K562 (cell line): ENCODE measurements around the gene CPLX3. TPM values are rescaled to one million over a fixed set of nuclear protein-coding genes. Genes with fewer than 3 reads are reported as not detected.

Source experiments
- ATAC-seq: fragments of 200-7000 bp; cut with Tn5 transposase; 3 replicates; pipeline ENCODE4 v1.9.1; 2020; ENCODE audit warnings: moderate library complexity
- BruUV-seq: library from RNA; stranded (reverse); fragments of 400-500 nt; replicated peaks from 2 replicates; lab custom pipeline; 2021; lab: Mats Ljungman, UMichigan
- CTCF ChIA-PET: fragments of 300-600 bp; formaldehyde crosslinking; extraction: SDS; loops from one replicate; lab custom pipeline; 2021; ENCODE audit warnings: low intra/inter-chr PET ratio; lab: Yijun Ruan, JAX
- POLR2A ChIA-PET: fragments of 300-600, 350-650 bp; sonication (Branson Sonifier 250); formaldehyde crosslinking; extraction: SDS; loops from one replicate; lab custom pipeline; 2021; ENCODE audit warnings: antibody characterized with exemption, inconsistent platforms; lab: Yijun Ruan, JAX
- DNase-seq, 4 experiments: peaks; one replicate each; pipeline versions ENCODE4 v3.0.0 to v3.0.0-alpha.2; 2011 to 2018; ENCODE audit warnings: low spot score in 3 of 4, mixed read lengths in 3 of 4; ENCODE audit errors: extremely low read depth in 1 of 4
- FAIRE-seq: peaks from 2 replicates; lab custom pipeline; 2011; peaks lifted over from hg19 to GRCh38; lab: Jason Lieb, UNC
- H2AFZ ChIP-seq: 2 replicates; pipeline ENCODE4 v1.6.0; 2011; ENCODE audit warnings: low read depth, low read length, control low read depth, inconsistent platforms
- H3K27ac ChIP-seq: fragments of 200-600 bp; 3 replicates; pipeline ENCODE4 v1.8.0; 2011; ENCODE audit warnings: low read depth, mild to moderate bottlenecking, control low read depth, inconsistent platforms, low read length, moderate library complexity, mixed read lengths; ENCODE audit errors: extremely low read depth
- H3K27me3 ChIP-seq, 2 experiments: fragments of 300-600 bp in 1 of 2; 2 replicates in 1 of 2; 3 replicates in 1 of 2; pipeline versions ENCODE4 v1.6.0 to v1.8.0; 2011; ENCODE audit warnings: inconsistent platforms in 2 of 2, low read length in 2 of 2, mild to moderate bottlenecking in 1 of 2, mixed read lengths in 1 of 2, moderate library complexity in 1 of 2; ENCODE audit not compliant: control insufficient read depth in 2 of 2, insufficient read depth in 2 of 2
- H3K36me3 ChIP-seq: fragments of 300-600 bp; 3 replicates; pipeline ENCODE4 v1.8.0; 2011; ENCODE audit warnings: mild to moderate bottlenecking, low read length, inconsistent platforms; ENCODE audit not compliant: control insufficient read depth, insufficient read depth
- H3K4me1 ChIP-seq, 2 experiments: fragments of 200-600 bp in 1 of 2; replicated peaks in 1 of 2; 2 replicates in 1 of 2; 3 replicates in 1 of 2; pipeline versions ENCODE4 v1.5.1 to v1.8.0; 2011; ENCODE audit warnings: inconsistent platforms in 2 of 2, low read length in 2 of 2, mild to moderate bottlenecking in 1 of 2, mixed read lengths in 1 of 2, moderate library complexity in 1 of 2; ENCODE audit not compliant: control insufficient read depth in 2 of 2, insufficient read depth in 2 of 2
- H3K4me2 ChIP-seq: 2 replicates; pipeline ENCODE4 v1.6.1; 2011; ENCODE audit warnings: low read length, control low read depth, inconsistent platforms, mixed read lengths; ENCODE audit not compliant: insufficient read depth
- H3K4me3 ChIP-seq: fragments of 200-600 bp; sonication (generic), shearing (Covaris generic); 2 replicates; pipeline ENCODE4 v1.5.1; 2016; ENCODE audit warnings: control low read depth, inconsistent platforms
- H3K79me2 ChIP-seq: fragments of 200-600 bp; 3 replicates; pipeline ENCODE4 v1.8.0; 2011; ENCODE audit warnings: low read length, inconsistent platforms; ENCODE audit not compliant: control insufficient read depth, insufficient read depth
- H3K9ac ChIP-seq, 2 experiments: 2 replicates each; pipeline versions ENCODE4 v1.6.0 to v1.6.1; 2011; ENCODE audit warnings: low read depth in 2 of 2, low read length in 2 of 2, control low read depth in 1 of 2, inconsistent platforms in 1 of 2, mild to moderate bottlenecking in 1 of 2, mixed read lengths in 1 of 2; ENCODE audit not compliant: insufficient read depth in 1 of 2
- H3K9me1 ChIP-seq: one replicate; pipeline ENCODE4 v1.6.0; 2011; ENCODE audit warnings: inconsistent platforms, mild to moderate bottlenecking, low read length, moderate library complexity; ENCODE audit not compliant: control insufficient read depth, insufficient read depth
- H3K9me3 ChIP-seq: replicated peaks from 2 replicates; pipeline ENCODE4 v1.5.1; 2011; ENCODE audit warnings: low read depth, low read length, inconsistent platforms; ENCODE audit not compliant: control insufficient read depth, insufficient read depth
- H4K20me1 ChIP-seq: replicated peaks from 2 replicates; pipeline ENCODE4 v1.6.1; 2011; ENCODE audit warnings: low read length, inconsistent platforms, mixed read lengths; ENCODE audit not compliant: control insufficient read depth, insufficient read depth
- ATF4 ChIP-seq: fragments of 450-650 bp; formaldehyde crosslinking; IDR thresholded peaks from 2 replicates; pipeline ENCODE4 v1.4.0; 2022; ENCODE audit warnings: mild to moderate bottlenecking, moderate library complexity
- CHCHD3 ChIP-seq: fragments of 250-450 bp; sonication (Bioruptor Pico); IDR thresholded peaks from 2 replicates; pipeline ENCODE4 v2.1.2; 2022; ENCODE audit warnings: mild to moderate bottlenecking
- MNT ChIP-seq, 2 experiments: fragments of 450-650 bp; conservative IDR thresholded peaks; 2 replicates each; pipeline ENCODE4 v1.6.1; 2017; ENCODE audit warnings: mild to moderate bottlenecking in 2 of 2, moderate library complexity in 2 of 2
- NFIX ChIP-seq: fragments of 250-450 bp; sonication (Bioruptor Pico); IDR thresholded peaks from 2 replicates; pipeline ENCODE4 v1.4.0; 2020; ENCODE audit warnings: low read depth, mild to moderate bottlenecking, moderate library complexity
- THAP7 ChIP-seq: fragments of 250-450 bp; sonication (Bioruptor Pico); IDR thresholded peaks from 2 replicates; pipeline ENCODE4 v1.5.0; 2021
- VEZF1 ChIP-seq: fragments of 200-800 bp; sonication (Bioruptor generic); IDR thresholded peaks from 2 replicates; pipeline ENCODE4 v1.6.1; 2017; ENCODE audit warnings: missing genetic modification characterization, missing compliant biosample characterization
- ZBTB33 ChIP-seq: sonication (generic); formaldehyde crosslinking; IDR thresholded peaks from 2 replicates; pipeline ENCODE4 v1.8.1; 2023; ENCODE audit warnings: mild to moderate bottlenecking, missing genetic modification reagents
- ZKSCAN8 ChIP-seq: fragments of 200-800 bp; sonication (Bioruptor generic); IDR thresholded peaks from 2 replicates; pipeline ENCODE4 v1.6.1; 2016; ENCODE audit warnings: missing genetic modification characterization, missing compliant biosample characterization
- ZNF561 ChIP-seq: fragments of 450-650 bp; formaldehyde crosslinking; conservative IDR thresholded peaks from 2 replicates; pipeline ENCODE4 v1.4.0; 2020; ENCODE audit warnings: mild to moderate bottlenecking, moderate library complexity
- ZNF586 ChIP-seq: fragments of 450-650 bp; formaldehyde crosslinking; conservative IDR thresholded peaks from 2 replicates; pipeline ENCODE4 v1.4.0; 2020; ENCODE audit warnings: mild to moderate bottlenecking, moderate library complexity
- ZNF644 ChIP-seq: fragments of 200-800 bp; sonication (Bioruptor generic); IDR thresholded peaks from 2 replicates; pipeline ENCODE4 v1.6.1; 2016; ENCODE audit warnings: low read depth, missing genetic modification characterization, missing compliant biosample characterization
- WGBS: fragments of 100-300 bp; shearing (Covaris generic); methylation state at CpG from one replicate; pipeline ENCODE4 v1.1.6; 2016; ENCODE audit warnings: low coverage, mixed read lengths; ENCODE audit not compliant: insufficient coverage; ENCODE audit errors: missing lambda C conversion rate; 5-methylcytosine and 5-hydroxymethylcytosine counted together
- in situ Hi-C: fragments of 300-500 bp; cut with MboI; formaldehyde crosslinking; loops from 4 replicates; pipeline ENCODE4 v1.15.0; 2018; ENCODE audit warnings: inconsistent platforms, mixed read lengths
- intact Hi-C: fragments of 100-400 bp; cut with micrococcal nuclease; formaldehyde crosslinking; loops from 2 replicates; pipeline ENCODE4 v1.14.2; 2022
- polyA plus RNA-seq, 8 experiments: library from polyadenylated mRNA; depleted of rRNA in 4 of 8; stranded (reverse) in 5 of 8; unstranded in 3 of 8; fragments of >200 nt; fragmentation: Nextera tagmentation in 2 of 8; fragmentation: Illumina TruSeq in 1 of 8; extraction: Ambion mirVana in 2 of 8; extraction: Trizol in 1 of 8; gene quantifications; 2 replicates each; pipeline versions ENCODE4 v1.2.1 to v1.2.3, GENCODE V29; 2011 to 2014; ENCODE audit warnings: inconsistent platforms in 1 of 8, missing spikeins in 1 of 8
- total RNA-seq, 7 experiments: library from RNA; depleted of rRNA in 6 of 7; stranded (reverse); fragments of >200 nt in 6 of 7; fragmentation: Illumina TruSeq in 2 of 7; extraction: Trizol in 2 of 7; gene quantifications; 2 replicates each; pipeline versions ENCODE4 v1.2.1 to v1.2.3, GENCODE V29; 2011 to 2021; ENCODE audit warnings: low replicate concordance in 1 of 7

CPLX3 gene
- total and polyA plus RNA-seq, 9 of the 15 experiments (the other 6 are each of a cell fraction or from before 2014, with no cell fraction given): not detected

- FAIRE-seq (no peak), DNase-seq (no peak), ATAC-seq (no peak; the same call in 2 of the 3 replicates)
- CTCF ChIA-PET: interaction anchor here (1.1 kb wide), 1 partner anchor 23 kb away, joined by 3 read pairs; no protein-coding TSS in a partner anchor
- H3K4me1 ChIP-seq: peaks cover 32 to 43% of the 10 kb centered on the region in 2 experiments
- no peaks in the 10 kb centered on the region for H3K36me3 ChIP-seq
- peak overlapping the region in 1 of 2 experiments; percentile 50; a peak in 2 of 4 replicates for H3K9ac ChIP-seq
- H3K27ac ChIP-seq: no peak overlapping the region
- in situ Hi-C loops (no loop called here), intact Hi-C loops (loop anchor here (10.0 kb wide), 1 partner anchor 428 kb away; the partner anchor contains the start of gene C15orf39)
- H3K9me3 ChIP-seq: no peaks in the 10 kb centered on the region
- peaks cover 3% of the 10 kb centered on the region; the same call in 1 of the 3 replicates for H3K79me2 ChIP-seq
- H3K4me2 ChIP-seq: no peak overlapping the region
- 52% methylated on average over 12 of the region's 13 CpGs for WGBS
- no peaks in the 10 kb centered on the region for H3K27me3 ChIP-seq
- H2AFZ ChIP-seq: no peak overlapping the region
- no TSS peak for BruUV-seq
- H3K9me1 ChIP-seq: peaks cover 4% of the 10 kb centered on the region
- no peak overlapping the region for H3K4me3 ChIP-seq
- POLR2A ChIA-PET: interaction anchor here (0.6 to 1.6 kb wide), 5 partner anchors 9 to 749 kb away, joined by 3 to 8 read pairs (median 3); no protein-coding TSS in a partner anchor
- H4K20me1 ChIP-seq: no peaks in the 10 kb centered on the region
- TF ChIP-seq ZNF644 (tag): 0 out of 2 replicates have a peak, but pooled peaks have one; percentile 21
- TF ChIP-seq THAP7 (CRISPR knock-in tag): no peak
- TF ChIP-seq ZNF561: no peak
- no peak for TF ChIP-seq CHCHD3
- TF ChIP-seq ZBTB33 (CRISPR knock-in tag): peak; percentile 60; the same call in 1 of the 2 replicates
- no peak for TF ChIP-seq ZNF586
- TF ChIP-seq VEZF1 (CRISPR knock-in tag): peak; percentile 31; the same call in 1 of the 2 replicates
- peak; percentile 88 for TF ChIP-seq NFIX
- TF ChIP-seq MNT (conservative IDR thresholded peaks at IDR 0.05): no peak
- peak; percentile 32; the same call in 1 of the 2 replicates for TF ChIP-seq ZKSCAN8 (CRISPR knock-in tag)
- TF ChIP-seq ATF4 (CRISPR knock-in tag): 0 out of 2 replicates have a peak, but pooled peaks have one; percentile 19
These were observed 49.3 kb upstream of the CPLX3 start for GRCh38 chr15:74776821-74777768.
